Transverse colon (tissue), 4 donors: ENCODE results near the gene UBE2G1. TPM values are rescaled to one million over a fixed set of nuclear protein-coding genes. Genes with fewer than 3 reads are reported as not detected.

ENCODE experiments used
- DNase-seq: peaks from one replicate; pipeline ENCODE4 v3.0.0-alpha.2; 2019
- H3K27ac ChIP-seq, 4 donors: fragments of 200-600 bp; sonication (generic); 2 replicates each; pipeline ENCODE4 v1.5.1; 2016 to 2018; ENCODE audit warnings: inconsistent platforms in 4 of 4
- H3K27me3 ChIP-seq: fragments of 200-600 bp; sonication (generic); 2 replicates; pipeline ENCODE4 v1.5.1; 2017; ENCODE audit warnings: inconsistent platforms
- H3K36me3 ChIP-seq, 4 donors: fragments of 200-600 bp; sonication (generic); 2 replicates each; pipeline ENCODE4 v1.5.1; 2017 to 2019; ENCODE audit warnings: inconsistent platforms in 4 of 4
- H3K4me1 ChIP-seq, 4 donors: fragments of 200-600 bp; sonication (generic); 2 replicates each; pipeline ENCODE4 v1.5.1; 2017 to 2020; ENCODE audit warnings: inconsistent platforms in 4 of 4
- H3K4me3 ChIP-seq, 4 donors: fragments of 200-600 bp; sonication (generic); 1 replicate in 1 of 4; 2 replicates in 3 of 4; pipeline versions ENCODE4 v1.5.1 to v1.6.1; 2017 to 2019; ENCODE audit warnings: inconsistent platforms in 4 of 4
- H3K9me3 ChIP-seq, 2 donors: fragments of 200-600 bp; sonication (generic); 2 replicates each; pipeline ENCODE4 v1.5.1; 2017 to 2019; ENCODE audit warnings: inconsistent platforms in 2 of 2
- EP300 ChIP-seq: sonication (generic); formaldehyde crosslinking; IDR thresholded peaks from one replicate; pipeline ENCODE4 v1.6.1; 2017; ENCODE audit warnings: antibody characterized with exemption, low read depth
- POLR2A ChIP-seq: fragments of 450-650 bp; IDR thresholded peaks from one replicate; pipeline ENCODE4 v1.6.1; 2016; ENCODE audit warnings: antibody characterized with exemption, mild to moderate bottlenecking, moderate library complexity
- POLR2AphosphoS5 ChIP-seq, 3 donors: sonication (generic); formaldehyde crosslinking; IDR thresholded peaks; one replicate each; pipeline ENCODE4 v1.6.1; 2016; ENCODE audit warnings: antibody characterized with exemption in 3 of 3
- WGBS, 2 donors: methylation state at CpG; one replicate each; pipeline ENCODE4 v1.1.5; 2018; ENCODE audit warnings: low coverage in 1 of 2; 5-methylcytosine and 5-hydroxymethylcytosine counted together
- in situ Hi-C, 4 donors: fragments of 200-750 bp; cut with MboI; loops; one replicate each; pipeline versions ENCODE4 v1.15.0 to v1.15.1; 2017; ENCODE audit warnings: low sequenced_read_pairs in 3 of 4, low pct_ligation_motif_present in 1 of 4, low pct_unique_long_range_greater_than_20kb in 1 of 4
- intact Hi-C: fragments of 100-400 bp; cut with DNase I; formaldehyde crosslinking; loops from one replicate; pipeline ENCODE4 v1.15.1; 2023; ENCODE audit warnings: low total_unique reads
- total RNA-seq, 4 donors: library from RNA; depleted of rRNA; stranded (reverse); fragments of >200 nt; gene quantifications; one replicate each; pipeline ENCODE4 v1.1.0, GENCODE V29; 2016
- TF ChIP-seq, protein P1 (sequence below), 5 experiments: fragments of 200-600 bp in 3 of 5; fragments of 450-650 bp in 2 of 5; sonication (generic) in 3 of 5; IDR thresholded peaks; 1 replicate in 2 of 5; 2 replicates in 3 of 5; pipeline ENCODE4 v1.5.1; 2016 to 2017; ENCODE audit warnings: antibody characterized with exemption in 5 of 5, inconsistent platforms in 3 of 5, mild to moderate bottlenecking in 2 of 5, moderate library complexity in 1 of 5

UBE2G1 gene
- total RNA-seq, 4 donors from 2014 or later, result 41.6 to 104 (median 53.0) TPM

DNA sequence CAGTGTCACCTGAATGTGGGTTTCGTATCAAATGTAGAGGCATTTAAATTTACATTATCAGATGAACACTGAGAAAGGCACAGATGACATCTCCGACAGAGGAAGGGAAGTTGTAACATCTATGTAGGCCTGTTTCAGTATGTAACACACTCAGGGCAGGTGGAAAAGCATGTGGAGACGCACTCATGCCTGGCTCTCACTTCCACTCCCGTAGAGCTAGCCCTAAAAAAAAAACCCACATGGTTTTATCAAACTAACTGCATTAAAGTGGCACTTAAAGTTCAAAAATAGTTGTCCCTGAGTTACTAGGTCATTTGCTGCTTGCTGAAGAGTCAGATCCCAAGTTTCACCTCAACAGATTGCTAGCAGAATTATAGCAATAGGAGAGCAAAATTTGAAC lies 96.6 kb downstream of the UBE2G1 start:
- no peaks in the 10 kb centered on the region for H3K9me3 ChIP-seq
- no peak for DNase-seq
- in situ Hi-C loops (no loop called here), intact Hi-C loops (no loop called here)
- H3K27me3 ChIP-seq, result no peaks in the 10 kb centered on the region
- TF ChIP-seq, protein P1, sequence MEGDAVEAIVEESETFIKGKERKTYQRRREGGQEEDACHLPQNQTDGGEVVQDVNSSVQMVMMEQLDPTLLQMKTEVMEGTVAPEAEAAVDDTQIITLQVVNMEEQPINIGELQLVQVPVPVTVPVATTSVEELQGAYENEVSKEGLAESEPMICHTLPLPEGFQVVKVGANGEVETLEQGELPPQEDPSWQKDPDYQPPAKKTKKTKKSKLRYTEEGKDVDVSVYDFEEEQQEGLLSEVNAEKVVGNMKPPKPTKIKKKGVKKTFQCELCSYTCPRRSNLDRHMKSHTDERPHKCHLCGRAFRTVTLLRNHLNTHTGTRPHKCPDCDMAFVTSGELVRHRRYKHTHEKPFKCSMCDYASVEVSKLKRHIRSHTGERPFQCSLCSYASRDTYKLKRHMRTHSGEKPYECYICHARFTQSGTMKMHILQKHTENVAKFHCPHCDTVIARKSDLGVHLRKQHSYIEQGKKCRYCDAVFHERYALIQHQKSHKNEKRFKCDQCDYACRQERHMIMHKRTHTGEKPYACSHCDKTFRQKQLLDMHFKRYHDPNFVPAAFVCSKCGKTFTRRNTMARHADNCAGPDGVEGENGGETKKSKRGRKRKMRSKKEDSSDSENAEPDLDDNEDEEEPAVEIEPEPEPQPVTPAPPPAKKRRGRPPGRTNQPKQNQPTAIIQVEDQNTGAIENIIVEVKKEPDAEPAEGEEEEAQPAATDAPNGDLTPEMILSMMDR (IDR thresholded peaks at IDR 0.05), result no peak
- TF ChIP-seq POLR2AphosphoS5 (IDR thresholded peaks at IDR 0.05) (no peak), POLR2A (no peak), EP300 (no peak)
- H3K27ac ChIP-seq, result peak overlapping the region in 2 of 4 donors; percentile 27 to 36
- H3K4me3 ChIP-seq, result no peak overlapping the region
- 91 to 96% methylated on average over 4 of the region's 4 CpGs for WGBS, 2 donors
- peaks cover 0 to 4% (median 0%) of the 10 kb centered on the region in 4 donors for H3K36me3 ChIP-seq
- peaks cover 0 to under 1% (median under 1%) of the 10 kb centered on the region in 4 donors for H3K4me1 ChIP-seq

DNA sequence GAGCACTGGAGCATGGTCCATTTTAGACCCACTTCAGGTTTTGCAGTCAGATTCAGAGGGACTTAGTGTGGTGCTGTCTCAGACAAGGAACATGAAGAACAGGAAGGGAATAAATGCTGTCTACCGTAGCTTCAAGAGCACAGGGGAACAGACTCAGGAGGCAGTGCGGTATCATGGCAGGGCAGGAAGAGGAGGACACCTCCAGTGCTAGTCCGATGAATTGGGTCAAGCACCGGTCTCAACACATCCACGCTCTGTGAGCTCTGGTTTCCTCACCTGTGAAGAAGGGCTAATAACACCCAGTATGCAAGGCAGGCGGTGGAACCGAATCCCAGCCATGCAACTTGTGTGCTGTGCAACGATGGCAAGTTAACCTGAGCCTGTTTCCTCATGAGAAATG lies 99.1 kb downstream of the UBE2G1 start:
- Histone ChIP-seq H3K36me3 (peaks cover 0 to 4% (median 0%) of the 10 kb centered on the region in 4 donors), H3K9me3 (no peaks in the 10 kb centered on the region), H3K27ac (no peak overlapping the region), H3K27me3 (no peaks in the 10 kb centered on the region), H3K4me3 (no peak overlapping the region), H3K4me1 (peaks cover 11 to 16% (median 15%) of the 10 kb centered on the region in 4 donors)
- intact Hi-C loops, result no loop called here
- in situ Hi-C loops, result no loop called here
- WGBS, 2 donors, result 95% methylated on average over 8 of the region's 8 CpGs; no CpG with 5 or more reads in 1 of the 2 donors
- DNase-seq, result no peak
- no peak for TF ChIP-seq POLR2AphosphoS5 (IDR thresholded peaks at IDR 0.05)
- TF ChIP-seq POLR2A, result no peak
- no peak for TF ChIP-seq EP300
- TF ChIP-seq, protein P1 (IDR thresholded peaks at IDR 0.05), result no peak

DNA sequence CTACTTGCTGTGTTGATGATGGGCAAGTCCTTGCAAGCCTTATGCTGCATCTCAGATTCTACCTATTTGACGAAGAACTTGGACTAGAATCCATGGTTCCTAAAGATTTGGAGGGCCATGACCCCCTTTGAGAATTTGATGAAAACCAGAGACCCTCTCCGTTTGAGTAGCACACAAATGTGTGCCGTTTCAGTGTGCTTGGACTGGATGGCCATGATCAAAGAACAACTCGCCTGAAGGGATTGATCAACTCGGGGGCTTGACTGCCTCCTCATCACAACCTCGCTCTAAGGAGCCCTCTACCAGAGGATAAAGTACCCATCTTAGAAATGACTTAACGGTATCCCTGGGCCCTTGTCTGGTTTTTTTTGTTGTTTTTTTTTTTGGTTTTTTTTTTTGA lies 99.9 kb downstream of the UBE2G1 start:
- no peaks in the 10 kb centered on the region for H3K27me3 ChIP-seq
- no peak for TF ChIP-seq EP300
- TF ChIP-seq POLR2AphosphoS5 (IDR thresholded peaks at IDR 0.05), result no peak
- TF ChIP-seq, protein P1 (IDR thresholded peaks at IDR 0.05), result no peak
- TF ChIP-seq POLR2A, result no peak
- H3K9me3 ChIP-seq, result no peaks in the 10 kb centered on the region
- no peak overlapping the region for H3K27ac ChIP-seq
- no peak for DNase-seq
- in situ Hi-C loops (no loop called here), intact Hi-C loops (no loop called here)
- H3K4me3 ChIP-seq, result no peak overlapping the region
- H3K36me3 ChIP-seq, result no peaks in the 10 kb centered on the region
- WGBS, 2 donors, result 78 to 81% methylated on average over 6 to 7 of the region's 7 CpGs
- peaks cover 17 to 25% (median 23%) of the 10 kb centered on the region in 4 donors for H3K4me1 ChIP-seq

GRCh38 chr17:4263282-4264215 lies 102.9 kb downstream of the UBE2G1 start, which contains the start of gene ANKFY1:
Gene ANKFY1 (minus strand): TSS chr17:4263979. CDS start chr17:4263941, 38 bp downstream.
- peak; percentile 78 to 93 (median 85) for TF ChIP-seq POLR2AphosphoS5 (IDR thresholded peaks at IDR 0.05)
- TF ChIP-seq, protein P1 (IDR thresholded peaks at IDR 0.05), result peak in 1 of 5 experiments; percentile 7
- TF ChIP-seq POLR2A, result peak; percentile 71
- no peak for TF ChIP-seq EP300
- Histone ChIP-seq H3K9me3 (peaks cover 0 to 8% of the 10 kb centered on the region in 2 donors), H3K27me3 (no peaks in the 10 kb centered on the region), H3K36me3 (peaks cover 0 to 6% (median 0%) of the 10 kb centered on the region in 4 donors), H3K4me3 (peak within 1 kb of the TSS; percentile 89 to 100 (median 94)), H3K27ac (peak within 1 kb of the TSS; percentile 89 to 93 (median 92)), H3K4me1 (peaks cover 17 to 32% (median 23%) of the 10 kb centered on the region in 4 donors)
- in situ Hi-C loops, result no loop called here
- DNase-seq, result peak; percentile 97
- intact Hi-C loops, result loop anchor here (5.0 kb wide), 1 partner anchor 46 kb away; no protein-coding TSS in a partner anchor
- 0% methylated on average over 59 of the region's 85 CpGs; no CpG with 5 or more reads in 1 of the 2 donors for WGBS, 2 donors
